NT2/D1 (cell line): ENCODE measurements around the gene UBE2N.

Experiments
- YY1 ChIP-seq: IDR thresholded peaks from 2 replicates; pipeline ENCODE4 v1.6.1; 2011; ENCODE audit not compliant: insufficient read length, insufficient read depth
- ZNF274 ChIP-seq: IDR thresholded peaks from 2 replicates; pipeline ENCODE4 v1.6.1; 2011; ENCODE audit warnings: mild to moderate bottlenecking, low read depth, low read length

GRCh38 chr12:93441081-93441616, 598 bp downstream of the UBE2N start:
- no peak for TF ChIP-seq YY1
- no peak for TF ChIP-seq ZNF274
